K562 (cell line): ENCODE data around the gene PTPN7. TPM values are rescaled to one million over a fixed set of nuclear protein-coding genes. Genes with fewer than 3 reads are reported as not detected.

Experiments
- ATAC-seq: fragments of 200-7000 bp; cut with Tn5 transposase; 3 replicates; pipeline ENCODE4 v1.9.1; 2020; ENCODE audit warnings: moderate library complexity
- BruUV-seq: library from RNA; stranded (reverse); fragments of 400-500 nt; replicated peaks from 2 replicates; lab custom pipeline; 2021; lab: Mats Ljungman, UMichigan
- CTCF ChIA-PET: fragments of 300-600 bp; formaldehyde crosslinking; extraction: SDS; loops from one replicate; lab custom pipeline; 2021; ENCODE audit warnings: low intra/inter-chr PET ratio; lab: Yijun Ruan, JAX
- POLR2A ChIA-PET: fragments of 300-600, 350-650 bp; sonication (Branson Sonifier 250); formaldehyde crosslinking; extraction: SDS; loops from one replicate; lab custom pipeline; 2021; ENCODE audit warnings: antibody characterized with exemption, inconsistent platforms; lab: Yijun Ruan, JAX
- DNase-seq, 4 experiments: peaks; one replicate each; pipeline versions ENCODE4 v3.0.0 to v3.0.0-alpha.2; 2011 to 2018; ENCODE audit warnings: low spot score in 3 of 4, mixed read lengths in 3 of 4; ENCODE audit errors: extremely low read depth in 1 of 4
- FAIRE-seq: peaks from 2 replicates; lab custom pipeline; 2011; peaks lifted over from hg19 to GRCh38; lab: Jason Lieb, UNC
- H2AFZ ChIP-seq: 2 replicates; pipeline ENCODE4 v1.6.0; 2011; ENCODE audit warnings: low read depth, low read length, control low read depth, inconsistent platforms
- H3K27ac ChIP-seq: fragments of 200-600 bp; 3 replicates; pipeline ENCODE4 v1.8.0; 2011; ENCODE audit warnings: low read depth, mild to moderate bottlenecking, control low read depth, inconsistent platforms, low read length, moderate library complexity, mixed read lengths; ENCODE audit errors: extremely low read depth
- H3K27me3 ChIP-seq, 2 experiments: fragments of 300-600 bp in 1 of 2; 2 replicates in 1 of 2; 3 replicates in 1 of 2; pipeline versions ENCODE4 v1.6.0 to v1.8.0; 2011; ENCODE audit warnings: inconsistent platforms in 2 of 2, low read length in 2 of 2, mild to moderate bottlenecking in 1 of 2, mixed read lengths in 1 of 2, moderate library complexity in 1 of 2; ENCODE audit not compliant: control insufficient read depth in 2 of 2, insufficient read depth in 2 of 2
- H3K36me3 ChIP-seq: fragments of 300-600 bp; 3 replicates; pipeline ENCODE4 v1.8.0; 2011; ENCODE audit warnings: mild to moderate bottlenecking, low read length, inconsistent platforms; ENCODE audit not compliant: control insufficient read depth, insufficient read depth
- H3K4me1 ChIP-seq, 2 experiments: fragments of 200-600 bp in 1 of 2; replicated peaks in 1 of 2; 2 replicates in 1 of 2; 3 replicates in 1 of 2; pipeline versions ENCODE4 v1.5.1 to v1.8.0; 2011; ENCODE audit warnings: inconsistent platforms in 2 of 2, low read length in 2 of 2, mild to moderate bottlenecking in 1 of 2, mixed read lengths in 1 of 2, moderate library complexity in 1 of 2; ENCODE audit not compliant: control insufficient read depth in 2 of 2, insufficient read depth in 2 of 2
- H3K4me2 ChIP-seq: 2 replicates; pipeline ENCODE4 v1.6.1; 2011; ENCODE audit warnings: low read length, control low read depth, inconsistent platforms, mixed read lengths; ENCODE audit not compliant: insufficient read depth
- H3K4me3 ChIP-seq: fragments of 200-600 bp; sonication (generic), shearing (Covaris generic); 2 replicates; pipeline ENCODE4 v1.5.1; 2016; ENCODE audit warnings: control low read depth, inconsistent platforms
- H3K79me2 ChIP-seq: fragments of 200-600 bp; 3 replicates; pipeline ENCODE4 v1.8.0; 2011; ENCODE audit warnings: low read length, inconsistent platforms; ENCODE audit not compliant: control insufficient read depth, insufficient read depth
- H3K9ac ChIP-seq, 2 experiments: 2 replicates each; pipeline versions ENCODE4 v1.6.0 to v1.6.1; 2011; ENCODE audit warnings: low read depth in 2 of 2, low read length in 2 of 2, control low read depth in 1 of 2, inconsistent platforms in 1 of 2, mild to moderate bottlenecking in 1 of 2, mixed read lengths in 1 of 2; ENCODE audit not compliant: insufficient read depth in 1 of 2
- H3K9me1 ChIP-seq: one replicate; pipeline ENCODE4 v1.6.0; 2011; ENCODE audit warnings: inconsistent platforms, mild to moderate bottlenecking, low read length, moderate library complexity; ENCODE audit not compliant: control insufficient read depth, insufficient read depth
- H3K9me3 ChIP-seq: replicated peaks from 2 replicates; pipeline ENCODE4 v1.5.1; 2011; ENCODE audit warnings: low read depth, low read length, inconsistent platforms; ENCODE audit not compliant: control insufficient read depth, insufficient read depth
- H4K20me1 ChIP-seq: replicated peaks from 2 replicates; pipeline ENCODE4 v1.6.1; 2011; ENCODE audit warnings: low read length, inconsistent platforms, mixed read lengths; ENCODE audit not compliant: control insufficient read depth, insufficient read depth
- CBFB ChIP-seq: sonication (generic); formaldehyde crosslinking; IDR thresholded peaks from 2 replicates; pipeline ENCODE4 v1.4.0; 2020; ENCODE audit warnings: mild to moderate bottlenecking, missing genetic modification reagents
- KLF1 ChIP-seq: fragments of 450-650 bp; IDR thresholded peaks from 2 replicates; pipeline ENCODE4 v1.6.1; 2016; ENCODE audit warnings: missing genetic modification characterization, missing compliant biosample characterization
- KLF13 ChIP-seq: fragments of 450-650 bp; IDR thresholded peaks from 2 replicates; pipeline ENCODE4 v1.6.1; 2016; ENCODE audit warnings: missing genetic modification characterization, low read depth, mild to moderate bottlenecking, missing compliant biosample characterization, moderate library complexity, borderline replicate concordance
- MECOM ChIP-seq: fragments of 250-450 bp; sonication (Bioruptor Pico); IDR thresholded peaks from 2 replicates; pipeline ENCODE4 v1.8.0; 2022; ENCODE audit warnings: inconsistent platforms
- POLR2A ChIP-seq: fragments of 450-650 bp; conservative IDR thresholded peaks from 2 replicates; pipeline ENCODE4 v1.6.1; 2016
- POLR2AphosphoS2 ChIP-seq: IDR thresholded peaks from 2 replicates; pipeline ENCODE4 v1.6.1; 2012; ENCODE audit warnings: low read length, improper control_type of control experiment
- RBFOX2 ChIP-seq: fragments of 200-400 bp; formaldehyde crosslinking; IDR thresholded peaks from 2 replicates; pipeline ENCODE4 v1.6.1; 2017; ENCODE audit warnings: low read depth, mild to moderate bottlenecking, low read length, moderate library complexity
- RBM22 ChIP-seq: fragments of 200-400 bp; formaldehyde crosslinking; IDR thresholded peaks from 2 replicates; pipeline ENCODE4 v1.6.1; 2018; ENCODE audit warnings: low read length, low read depth; ENCODE audit not compliant: poor library complexity, severe bottlenecking
- RCOR1 ChIP-seq, 2 experiments: IDR thresholded peaks; 2 replicates each; pipeline ENCODE4 v1.6.1; 2012; ENCODE audit warnings: low read depth in 2 of 2, low read length in 2 of 2, borderline replicate concordance in 1 of 2, improper control_type of control experiment in 1 of 2
- ZBTB8A ChIP-seq: fragments of 450-650 bp; IDR thresholded peaks from 2 replicates; pipeline ENCODE4 v1.6.1; 2018; ENCODE audit warnings: mild to moderate bottlenecking, moderate library complexity; ENCODE audit not compliant: partially characterized antibody
- ZKSCAN3 ChIP-seq: fragments of 250-450 bp; sonication (Bioruptor Pico); IDR thresholded peaks from 2 replicates; pipeline ENCODE4 v1.4.0; 2020
- ZNF695 ChIP-seq: fragments of 450-650 bp; formaldehyde crosslinking; IDR thresholded peaks from 2 replicates; pipeline ENCODE4 v1.4.0; 2020; ENCODE audit warnings: mild to moderate bottlenecking, moderate library complexity
- ZSCAN32 ChIP-seq: fragments of 450-650 bp; formaldehyde crosslinking; IDR thresholded peaks from 2 replicates; pipeline ENCODE4 v1.4.0; 2020; ENCODE audit warnings: mild to moderate bottlenecking, moderate library complexity
- WGBS: fragments of 100-300 bp; shearing (Covaris generic); methylation state at CpG from one replicate; pipeline ENCODE4 v1.1.6; 2016; ENCODE audit warnings: low coverage, mixed read lengths; ENCODE audit not compliant: insufficient coverage; ENCODE audit errors: missing lambda C conversion rate; 5-methylcytosine and 5-hydroxymethylcytosine counted together
- in situ Hi-C: fragments of 300-500 bp; cut with MboI; formaldehyde crosslinking; loops from 4 replicates; pipeline ENCODE4 v1.15.0; 2018; ENCODE audit warnings: inconsistent platforms, mixed read lengths
- intact Hi-C: fragments of 100-400 bp; cut with micrococcal nuclease; formaldehyde crosslinking; loops from 2 replicates; pipeline ENCODE4 v1.14.2; 2022
- polyA plus RNA-seq, 8 experiments: library from polyadenylated mRNA; depleted of rRNA in 4 of 8; stranded (reverse) in 5 of 8; unstranded in 3 of 8; fragments of >200 nt; fragmentation: Nextera tagmentation in 2 of 8; fragmentation: Illumina TruSeq in 1 of 8; extraction: Ambion mirVana in 2 of 8; extraction: Trizol in 1 of 8; gene quantifications; 2 replicates each; pipeline versions ENCODE4 v1.2.1 to v1.2.3, GENCODE V29; 2011 to 2014; ENCODE audit warnings: inconsistent platforms in 1 of 8, missing spikeins in 1 of 8
- total RNA-seq, 7 experiments: library from RNA; depleted of rRNA in 6 of 7; stranded (reverse); fragments of >200 nt in 6 of 7; fragmentation: Illumina TruSeq in 2 of 7; extraction: Trizol in 2 of 7; gene quantifications; 2 replicates each; pipeline versions ENCODE4 v1.2.1 to v1.2.3, GENCODE V29; 2011 to 2021; ENCODE audit warnings: low replicate concordance in 1 of 7
- TF ChIP-seq, protein P1 (sequence below): fragments of 450-650 bp; IDR thresholded peaks from 2 replicates; pipeline ENCODE4 v1.6.1; 2017; ENCODE audit warnings: antibody characterized with exemption
- TF ChIP-seq, protein P2 (sequence below): fragments of 250-450 bp; sonication (Bioruptor Pico); IDR thresholded peaks from 2 replicates; pipeline ENCODE4 v1.4.0; 2020; ENCODE audit warnings: mild to moderate bottlenecking, moderate library complexity
- TF ChIP-seq, protein P3 (sequence below), 2 experiments: fragments of 450-650 bp in 1 of 2; sonication (generic) in 1 of 2; formaldehyde crosslinking in 1 of 2; IDR thresholded peaks in 1 of 2; conservative IDR thresholded peaks in 1 of 2; 2 replicates each; pipeline versions ENCODE4 v1.6.1 to v1.8.1; 2016 to 2023; ENCODE audit warnings: mild to moderate bottlenecking in 2 of 2, moderate library complexity in 2 of 2, inconsistent platforms in 1 of 2, missing genetic modification reagents in 1 of 2

The PTPN7 gene
- total and polyA plus RNA-seq, 9 of the 15 experiments (the other 6 are each of a cell fraction or from before 2014, with no cell fraction given) = 18.7 to 144 (median 120) TPM

DNA sequence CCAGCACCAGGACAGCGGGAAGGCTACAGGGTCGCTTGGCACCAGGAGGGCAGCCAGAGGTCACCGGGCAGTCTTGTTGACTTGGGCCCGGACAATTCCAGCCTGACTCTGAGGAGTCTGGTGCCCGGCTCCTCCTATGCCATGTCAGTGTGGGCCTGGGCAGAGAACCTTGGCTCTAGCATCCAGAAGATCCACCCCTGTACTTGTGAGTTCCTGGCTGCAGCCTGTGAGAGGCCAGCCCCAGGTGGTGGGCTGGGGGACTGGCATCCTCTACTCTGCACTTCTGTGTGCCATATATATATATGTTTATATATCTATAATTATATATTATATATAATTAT, 11.6 kb upstream of the PTPN7 start (continued):
- TF ChIP-seq, protein P1, sequence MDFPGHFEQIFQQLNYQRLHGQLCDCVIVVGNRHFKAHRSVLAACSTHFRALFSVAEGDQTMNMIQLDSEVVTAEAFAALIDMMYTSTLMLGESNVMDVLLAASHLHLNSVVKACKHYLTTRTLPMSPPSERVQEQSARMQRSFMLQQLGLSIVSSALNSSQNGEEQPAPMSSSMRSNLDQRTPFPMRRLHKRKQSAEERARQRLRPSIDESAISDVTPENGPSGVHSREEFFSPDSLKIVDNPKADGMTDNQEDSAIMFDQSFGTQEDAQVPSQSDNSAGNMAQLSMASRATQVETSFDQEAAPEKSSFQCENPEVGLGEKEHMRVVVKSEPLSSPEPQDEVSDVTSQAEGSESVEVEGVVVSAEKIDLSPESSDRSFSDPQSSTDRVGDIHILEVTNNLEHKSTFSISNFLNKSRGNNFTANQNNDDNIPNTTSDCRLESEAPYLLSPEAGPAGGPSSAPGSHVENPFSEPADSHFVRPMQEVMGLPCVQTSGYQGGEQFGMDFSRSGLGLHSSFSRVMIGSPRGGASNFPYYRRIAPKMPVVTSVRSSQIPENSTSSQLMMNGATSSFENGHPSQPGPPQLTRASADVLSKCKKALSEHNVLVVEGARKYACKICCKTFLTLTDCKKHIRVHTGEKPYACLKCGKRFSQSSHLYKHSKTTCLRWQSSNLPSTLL = no peak
- TF ChIP-seq KLF13 (tag) (no peak), POLR2AphosphoS2 (no peak), MECOM (CRISPR knock-in tag) (no peak), RBM22 (no peak)

DNA sequence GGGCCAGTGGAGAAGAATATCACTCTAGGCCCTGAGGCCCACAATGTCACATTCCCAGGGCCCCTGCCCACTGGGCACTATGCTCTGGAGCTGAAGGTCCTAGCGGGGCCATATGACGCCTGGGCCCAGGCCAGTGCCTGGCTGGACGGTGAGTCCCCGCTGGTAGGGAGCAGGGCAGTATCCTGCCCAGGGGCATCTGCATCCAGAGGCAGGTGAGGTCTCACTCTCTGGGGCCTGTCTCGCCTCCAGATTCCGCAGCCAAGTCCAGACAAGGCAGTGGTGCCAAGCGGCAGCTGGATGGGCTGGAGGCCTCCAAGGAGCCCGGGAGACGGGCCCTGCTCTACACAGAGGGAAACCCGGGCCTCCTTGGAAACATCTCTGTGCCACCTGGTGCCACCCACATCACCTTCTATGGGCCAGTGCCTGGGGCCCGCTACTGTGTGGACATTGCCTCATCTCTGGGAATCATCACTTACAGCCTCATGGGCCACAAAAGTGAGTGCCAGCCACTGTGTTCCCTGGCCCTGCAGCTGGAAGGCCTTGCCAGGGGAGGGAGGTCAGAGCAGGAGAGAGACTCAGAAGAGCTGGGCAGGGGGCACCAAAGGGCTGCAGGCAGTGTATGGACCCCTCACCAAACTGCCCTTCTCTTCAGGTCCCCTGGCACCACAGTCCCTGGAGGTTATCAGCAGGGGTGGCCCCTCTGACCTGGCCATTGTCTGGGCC, 11.1 kb upstream of the PTPN7 start:
- BruUV-seq = no TSS peak
- no peaks in the 10 kb centered on the region for H4K20me1 ChIP-seq
- ATAC-seq (no peak; the same call in 2 of the 3 replicates), DNase-seq (no peak), FAIRE-seq (no peak)
- no peaks in the 10 kb centered on the region for H3K9me1 ChIP-seq
- in situ Hi-C loops (no loop called here), intact Hi-C loops (no loop called here)
- H3K36me3 ChIP-seq = peaks cover 44% of the 10 kb centered on the region; the same call in 2 of the 3 replicates
- H3K27me3 ChIP-seq = no peaks in the 10 kb centered on the region
- no peak for TF ChIP-seq ZNF695
- TF ChIP-seq POLR2A = no peak
- no peak for TF ChIP-seq ZBTB8A
- no peak for TF ChIP-seq RCOR1 (IDR thresholded peaks at IDR 0.05; ENCODE audit: borderline replicate concordance in 1 of 2, low read depth in 2 of 2, low read length in 2 of 2)
- no peak for TF ChIP-seq CBFB (CRISPR knock-in tag)
- TF ChIP-seq RBFOX2 = peak; percentile 47
- TF ChIP-seq, protein P2, sequence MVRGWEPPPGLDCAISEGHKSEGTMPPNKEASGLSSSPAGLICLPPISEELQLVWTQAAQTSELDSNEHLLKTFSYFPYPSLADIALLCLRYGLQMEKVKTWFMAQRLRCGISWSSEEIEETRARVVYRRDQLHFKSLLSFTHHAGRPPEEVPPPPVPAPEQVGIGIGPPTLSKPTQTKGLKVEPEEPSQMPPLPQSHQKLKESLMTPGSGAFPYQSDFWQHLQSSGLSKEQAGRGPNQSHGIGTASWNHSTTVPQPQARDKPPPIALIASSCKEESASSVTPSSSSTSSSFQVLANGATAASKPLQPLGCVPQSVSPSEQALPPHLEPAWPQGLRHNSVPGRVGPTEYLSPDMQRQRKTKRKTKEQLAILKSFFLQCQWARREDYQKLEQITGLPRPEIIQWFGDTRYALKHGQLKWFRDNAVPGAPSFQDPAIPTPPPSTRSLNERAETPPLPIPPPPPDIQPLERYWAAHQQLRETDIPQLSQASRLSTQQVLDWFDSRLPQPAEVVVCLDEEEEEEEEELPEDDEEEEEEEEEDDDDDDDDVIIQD (CRISPR knock-in tag) = 0 out of 2 replicates have a peak, but pooled peaks have one; percentile 7
- TF ChIP-seq KLF1 (tag) = 0 out of 2 replicates have a peak, but pooled peaks have one; percentile 15
- no peak for TF ChIP-seq ZKSCAN3 (CRISPR knock-in tag)
- TF ChIP-seq ZSCAN32 (CRISPR knock-in tag) = no peak
- TF ChIP-seq, protein P3, sequence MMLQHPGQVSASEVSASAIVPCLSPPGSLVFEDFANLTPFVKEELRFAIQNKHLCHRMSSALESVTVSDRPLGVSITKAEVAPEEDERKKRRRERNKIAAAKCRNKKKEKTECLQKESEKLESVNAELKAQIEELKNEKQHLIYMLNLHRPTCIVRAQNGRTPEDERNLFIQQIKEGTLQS (IDR thresholded peaks at IDR 0.05) = no peak
- TF ChIP-seq, protein P3 (CRISPR knock-in tag; conservative IDR thresholded peaks at IDR 0.05) = no peak
- 88% methylated on average over 9 of the region's 11 CpGs for WGBS
- H3K4me3 ChIP-seq = no peak overlapping the region
- H3K4me2 ChIP-seq = no peak overlapping the region
- POLR2A ChIA-PET = interaction anchor here (0.6 kb wide), 2 partner anchors 29 to 456 kb away, joined by 3 read pairs; no protein-coding TSS in a partner anchor
- CTCF ChIA-PET = no interaction called here
- H3K79me2 ChIP-seq = peaks cover 11% of the 10 kb centered on the region
- H3K4me1 ChIP-seq = peaks cover 13 to 29% of the 10 kb centered on the region in 2 experiments
- no peak overlapping the region for H3K27ac ChIP-seq
- H2AFZ ChIP-seq = no peak overlapping the region
- H3K9me3 ChIP-seq = no peaks in the 10 kb centered on the region
- peak overlapping the region in 1 of 2 experiments; percentile 70; a peak in 2 of 4 replicates for H3K9ac ChIP-seq
